HG02610 (cell line): Measurements from ENCODE around the gene SSB.
"Not testable (repeated sequence)": the region's sequence is repeated elsewhere in the genome, so short reads cannot be mapped to it uniquely, and the experiment has no call there.

ENCODE experiments used
- ATAC-seq: cut with Tn5 transposase; IDR thresholded peaks from one replicate; pipeline ENCODE4 v1.9.1; 2021; ENCODE audit warnings: mild to moderate bottlenecking, moderate library complexity; ENCODE audit not compliant: unreplicated experiment

The SSB gene

GRCh38 chr2:169828141-169828811 lies 29.6 kb downstream of the SSB start:
- peak; percentile 4 for ATAC-seq

GRCh38 chr2:169834401-169834800 lies 35.7 kb downstream of the SSB start:
- no peak for ATAC-seq

- ATAC-seq: no peak
These were observed 40.2 kb downstream of the SSB start for GRCh38 chr2:169838743-169839489.

GRCh38 chr2:169839954-169840746 lies 41.5 kb downstream of the SSB start:
- ATAC-seq: no peak

- ATAC-seq: no peak
These were observed 42.1 kb downstream of the SSB start for GRCh38 chr2:169840747-169841142.

- ATAC-seq: not testable (repeated sequence)
These were observed 43.0 kb downstream of the SSB start for GRCh38 chr2:169841625-169842024.

- ATAC-seq: no peak
These were observed 46.3 kb downstream of the SSB start for GRCh38 chr2:169845016-169845415.

GRCh38 chr2:169848959-169849693 lies 50.5 kb downstream of the SSB start:
- ATAC-seq: not testable (repeated sequence)

GRCh38 chr2:169849710-169850109 lies 51.0 kb downstream of the SSB start:
- no peak for ATAC-seq

GRCh38 chr2:169853041-169853668 lies 54.5 kb downstream of the SSB start:
- ATAC-seq: no peak

- ATAC-seq: not testable (repeated sequence)
These were observed 56.9 kb downstream of the SSB start for GRCh38 chr2:169855281-169856258.

- ATAC-seq: no peak
These were observed 60.8 kb downstream of the SSB start for GRCh38 chr2:169859423-169859822.

GRCh38 chr2:169860149-169860548 lies 61.5 kb downstream of the SSB start:
- no peak for ATAC-seq
